Medulla oblongata (tissue), 1 donor: ENCODE data around the gene FGFBP1.
"Not testable (repeated sequence)": the region's sequence is repeated elsewhere in the genome, so short reads cannot be mapped to it uniquely, and the experiment has no call there.

Source experiments
- DNase-seq: peaks from one replicate; pipeline ENCODE4 v3.0.0-alpha.2; 2015; ENCODE audit errors: extremely low spot score

FGFBP1 gene

DNA sequence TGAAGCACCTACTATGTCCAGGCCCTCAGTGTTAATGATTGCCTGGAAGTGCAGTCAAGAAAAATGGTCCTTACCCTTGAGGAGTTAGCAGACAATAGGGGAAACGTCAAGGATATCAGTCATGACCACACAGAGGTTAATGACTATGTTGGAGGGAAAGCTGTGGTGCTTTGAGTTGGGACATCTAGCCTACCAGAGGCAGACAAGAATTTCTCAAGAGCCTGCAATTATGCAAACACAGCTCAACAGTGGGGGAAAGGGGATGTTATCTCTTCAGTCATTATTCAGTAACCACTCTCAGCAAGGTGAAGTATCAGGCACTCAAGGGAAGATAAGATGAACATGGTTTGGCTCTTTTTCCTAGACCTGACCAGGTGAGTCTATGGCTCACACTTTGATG, 7.0 kb upstream of the FGFBP1 start:
- no peak for DNase-seq

GRCh38 chr4:15944895-15945294, 6.4 kb upstream of the FGFBP1 start:
- DNase-seq: no peak

DNA sequence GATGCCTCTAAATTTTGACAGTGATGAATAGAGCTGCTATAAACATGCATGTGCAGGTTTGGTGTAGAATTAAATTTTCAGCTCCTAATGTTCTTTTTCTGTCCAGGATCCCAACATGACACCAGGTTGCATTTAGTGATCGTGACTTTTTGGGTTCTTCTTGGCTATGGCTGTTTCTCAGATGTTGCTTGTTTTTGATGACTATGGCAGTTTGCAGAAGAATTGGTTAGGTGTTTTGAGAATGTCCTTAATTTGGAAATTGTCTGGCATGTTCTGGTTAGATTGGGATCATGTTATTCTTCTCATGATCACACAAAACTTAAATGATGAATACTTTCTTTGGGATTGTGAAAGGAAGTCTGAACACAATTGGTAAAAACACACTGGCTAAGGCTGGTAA, 3.7 kb upstream of the FGFBP1 start:
- no peak for DNase-seq

DNA sequence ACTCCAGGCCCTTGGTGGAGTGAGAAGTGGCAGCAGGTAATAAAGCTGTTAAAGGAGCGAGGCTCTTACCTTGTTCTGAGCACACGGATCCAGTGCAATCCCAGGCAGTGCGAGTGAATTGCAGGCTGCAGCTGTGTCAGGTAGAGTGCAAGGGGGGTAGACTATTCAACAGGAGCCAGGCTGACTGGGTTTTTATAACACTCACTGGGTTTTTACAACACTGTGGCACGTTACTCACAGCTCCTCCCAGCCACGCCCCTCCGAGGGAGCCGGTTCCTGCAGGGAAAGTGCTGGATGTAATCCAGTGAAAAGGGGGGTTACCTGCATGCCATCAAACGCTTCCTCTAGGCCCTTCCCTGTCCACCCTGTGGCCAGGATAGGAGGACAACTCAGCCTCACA, 358 bp downstream of the FGFBP1 start:
- no peak for DNase-seq

DNA sequence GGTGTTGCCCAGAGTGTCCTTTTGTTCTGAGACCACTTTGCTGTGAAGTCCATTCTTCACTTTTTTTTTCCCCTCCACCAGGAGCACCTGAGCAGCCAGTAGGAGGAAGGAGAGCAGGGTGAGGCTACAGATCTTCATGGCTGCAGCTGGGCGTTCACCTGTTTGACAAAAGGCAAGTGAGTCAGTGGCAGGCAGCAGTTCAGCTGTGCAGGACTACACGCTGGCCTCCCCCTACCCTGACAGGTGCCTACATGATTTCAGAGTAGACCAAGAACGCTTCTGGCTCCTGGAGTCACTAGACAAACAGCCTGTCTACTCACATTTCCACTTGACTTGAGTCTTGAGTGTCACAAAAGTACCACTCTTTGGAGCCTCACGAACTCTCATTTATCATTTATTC, 2.0 kb downstream of the FGFBP1 start:
- no peak for DNase-seq

- DNase-seq: no peak
Measured at GRCh38 chr4:15935504-15936402, 2.8 kb downstream of the FGFBP1 start.

DNA sequence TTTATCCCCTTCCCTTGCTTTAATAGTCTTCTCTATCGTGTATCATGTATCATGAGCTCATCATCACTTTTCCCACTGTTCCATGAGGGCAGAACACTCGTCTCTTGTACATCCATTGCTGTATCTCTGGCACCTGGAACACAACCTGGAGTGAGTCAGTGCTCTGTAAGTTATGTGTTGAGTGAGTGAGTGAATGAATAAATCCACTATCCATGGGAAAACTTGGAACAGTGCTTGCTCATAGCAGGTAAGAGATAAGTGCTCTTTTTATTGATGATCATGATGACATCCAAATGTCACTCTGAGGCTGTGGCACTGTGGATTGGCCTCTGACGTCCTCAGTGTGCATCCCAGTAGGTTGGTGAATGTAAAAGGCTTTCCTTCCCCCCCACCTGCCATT, 4.3 kb downstream of the FGFBP1 start:
- DNase-seq: no peak

GRCh38 chr4:15931451-15932210, 6.9 kb downstream of the FGFBP1 start:
- DNase-seq: no peak

DNA sequence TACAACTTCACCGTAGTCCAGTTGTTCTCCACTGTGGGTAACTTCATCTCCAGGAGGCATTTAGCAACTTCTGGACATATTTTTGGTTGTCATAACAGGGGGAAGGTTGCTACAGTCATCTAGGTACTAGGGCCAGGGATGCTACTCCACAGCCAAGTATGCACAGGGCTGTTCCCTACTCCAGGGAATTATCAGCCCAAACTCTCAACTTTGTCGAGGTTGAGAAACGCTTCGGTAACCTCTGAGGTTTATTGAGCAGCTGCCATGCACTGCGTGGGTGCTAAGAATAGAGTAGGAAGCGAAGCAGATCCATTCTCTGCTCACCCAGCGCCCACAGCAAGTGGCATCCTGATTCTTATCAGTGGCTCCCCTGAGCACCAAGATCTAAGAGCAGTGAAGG, 8.2 kb downstream of the FGFBP1 start:
- no peak for DNase-seq

- DNase-seq: no peak
Measured at GRCh38 chr4:15929540-15929939, 9.0 kb downstream of the FGFBP1 start.

DNA sequence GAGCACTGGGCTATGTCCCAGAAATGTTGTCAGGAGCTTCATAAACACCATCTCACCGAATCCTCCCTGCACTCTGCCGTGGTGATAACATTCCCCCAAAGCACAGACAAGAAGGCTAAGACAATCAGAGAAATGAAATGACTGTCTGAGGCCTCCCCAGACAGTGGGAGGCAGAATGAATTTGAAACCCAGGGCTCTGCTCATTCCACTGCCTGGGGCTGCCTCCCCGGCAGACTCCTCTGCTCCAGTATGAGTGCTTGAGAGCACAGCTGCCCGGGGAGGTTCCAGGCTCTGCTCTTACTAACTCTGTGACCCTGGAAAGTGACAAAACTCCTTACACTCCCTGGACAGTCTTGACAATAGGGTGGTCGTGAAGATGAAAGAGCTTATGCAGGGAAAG, 9.7 kb downstream of the FGFBP1 start:
- no peak for DNase-seq

GRCh38 chr4:15926486-15926885, 12.1 kb downstream of the FGFBP1 start:
- no peak for DNase-seq

GRCh38 chr4:15925830-15926229, 12.7 kb downstream of the FGFBP1 start:
- DNase-seq: peak; percentile 10

DNA sequence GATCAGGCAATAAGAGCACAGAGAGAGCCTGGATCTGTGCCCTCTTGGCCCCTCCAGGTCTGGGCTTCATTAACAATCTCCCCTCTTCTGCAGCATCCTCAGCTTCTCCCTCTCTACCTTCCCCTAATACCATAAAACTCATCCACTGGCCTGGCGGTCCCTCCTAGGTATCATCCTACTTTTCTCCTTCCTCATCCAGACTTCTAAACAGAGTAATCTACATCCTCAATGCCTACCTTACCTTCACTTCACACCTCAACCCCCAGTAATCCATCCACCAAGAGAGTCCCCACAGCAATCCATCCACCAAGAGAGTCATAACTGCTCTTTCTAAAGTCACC, 17.0 kb downstream of the FGFBP1 start:
- no peak for DNase-seq

DNA sequence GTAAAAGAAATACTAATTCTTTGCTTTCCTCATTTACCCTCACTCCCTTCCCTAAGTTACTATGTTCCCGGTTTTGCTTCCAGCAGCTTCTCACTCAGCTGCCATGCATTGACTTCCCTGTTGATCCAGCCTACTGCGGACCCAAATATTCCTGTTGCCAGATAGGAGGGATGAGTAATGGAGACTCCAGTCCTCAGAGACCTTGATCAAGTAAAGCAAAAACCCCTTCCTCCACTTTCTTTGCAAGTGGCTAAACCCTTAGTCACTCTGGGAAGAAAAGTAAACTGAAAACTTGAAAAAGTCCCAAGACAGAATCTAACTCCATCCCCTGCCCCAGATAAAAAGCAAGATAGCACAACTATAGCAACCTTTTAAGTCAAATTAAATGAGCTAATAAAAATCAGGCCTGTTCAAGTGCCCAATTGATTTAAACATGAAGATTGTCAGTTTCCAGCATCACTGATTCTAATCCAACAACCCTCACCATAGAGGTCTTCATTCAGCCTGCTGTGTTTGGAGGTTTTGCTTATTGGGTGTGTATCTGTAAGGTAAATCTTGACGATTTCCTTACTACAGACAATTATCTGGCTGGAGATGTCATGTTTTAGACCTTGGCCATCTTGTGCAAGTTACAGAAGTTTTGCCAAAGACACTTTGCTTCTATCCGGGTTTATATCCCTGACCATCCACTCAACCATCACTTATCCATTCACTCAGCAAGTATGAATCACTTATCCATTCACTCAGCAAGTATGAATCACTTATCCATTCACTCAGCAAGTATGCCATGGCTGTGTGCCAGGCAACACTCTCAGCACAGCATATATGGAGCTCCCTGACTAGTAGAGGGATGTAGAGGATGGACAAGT, 17.6 kb downstream of the FGFBP1 start:
- no peak for DNase-seq

DNA sequence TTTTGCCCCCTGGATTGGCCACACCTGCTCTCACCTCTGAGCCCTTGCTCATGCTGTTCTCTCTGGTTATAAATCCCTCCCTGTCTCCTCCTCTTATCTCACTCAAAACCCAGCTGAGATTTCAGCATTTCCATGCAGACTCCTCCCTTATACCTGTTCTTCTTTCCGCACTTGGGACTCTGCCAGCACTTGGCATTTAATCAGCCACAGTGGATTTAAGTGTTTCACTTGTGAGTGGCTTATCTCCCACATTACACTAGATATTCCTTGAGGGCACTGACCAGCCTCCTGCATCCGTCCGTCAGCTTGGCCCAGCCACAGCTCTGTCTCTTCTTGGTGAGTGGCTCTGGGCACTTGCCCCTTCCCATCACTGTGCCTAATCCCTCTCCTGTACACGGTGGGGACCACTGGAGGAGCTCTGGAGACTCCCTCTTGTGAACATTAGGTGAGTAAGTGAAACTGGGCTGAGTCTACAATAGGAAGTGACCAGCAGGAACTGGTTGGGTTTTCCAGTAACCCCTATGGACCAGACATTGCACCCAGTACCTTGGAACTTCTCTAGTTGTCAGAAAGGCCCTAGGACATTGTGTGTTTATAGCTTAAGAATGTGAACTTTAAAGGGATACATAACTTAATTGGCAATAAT, 19.9 kb downstream of the FGFBP1 start:
- no peak for DNase-seq

DNA sequence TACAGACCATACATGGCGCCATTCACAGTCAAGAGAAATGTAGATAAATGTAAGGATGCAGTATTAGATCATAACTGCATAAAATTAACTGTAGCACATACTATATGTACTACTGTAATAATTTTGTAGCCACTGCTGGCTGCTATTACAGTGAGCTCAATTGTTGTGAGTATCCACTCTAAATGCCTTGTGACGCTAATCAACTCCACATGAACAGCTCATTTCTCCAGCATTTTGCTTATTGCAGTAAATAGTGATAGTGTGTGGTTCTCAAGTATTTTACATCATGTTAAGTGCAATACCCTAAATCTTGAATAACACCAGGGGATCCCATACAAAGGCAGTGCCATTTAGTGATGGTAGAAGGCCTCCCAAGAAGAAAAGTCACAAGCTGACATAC, 21.2 kb downstream of the FGFBP1 start:
- DNase-seq: no peak

- not testable (repeated sequence) for DNase-seq
Measured at GRCh38 chr4:15916358-15916757, 22.2 kb downstream of the FGFBP1 start.

GRCh38 chr4:15914736-15915135, 23.8 kb downstream of the FGFBP1 start:
- no peak for DNase-seq

DNA sequence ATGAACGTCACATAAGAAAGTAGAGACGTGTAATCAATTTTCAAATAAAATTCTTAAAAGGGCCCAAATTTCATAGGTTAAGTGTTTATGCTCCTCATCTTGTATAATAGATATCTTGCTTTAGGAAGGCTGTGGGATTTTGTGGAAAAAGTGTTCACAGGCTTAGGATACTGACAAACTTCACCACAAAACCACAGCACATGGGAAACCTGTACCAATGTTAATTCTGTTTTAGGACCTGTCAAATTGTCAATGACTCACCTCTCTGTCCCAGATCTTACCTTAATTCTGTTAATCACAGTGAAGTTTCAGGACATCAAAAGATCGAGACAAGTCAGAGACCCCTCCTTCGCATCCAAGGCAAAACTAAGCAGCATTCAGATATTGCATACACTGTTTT, 24.2 kb downstream of the FGFBP1 start:
- no peak for DNase-seq

DNA sequence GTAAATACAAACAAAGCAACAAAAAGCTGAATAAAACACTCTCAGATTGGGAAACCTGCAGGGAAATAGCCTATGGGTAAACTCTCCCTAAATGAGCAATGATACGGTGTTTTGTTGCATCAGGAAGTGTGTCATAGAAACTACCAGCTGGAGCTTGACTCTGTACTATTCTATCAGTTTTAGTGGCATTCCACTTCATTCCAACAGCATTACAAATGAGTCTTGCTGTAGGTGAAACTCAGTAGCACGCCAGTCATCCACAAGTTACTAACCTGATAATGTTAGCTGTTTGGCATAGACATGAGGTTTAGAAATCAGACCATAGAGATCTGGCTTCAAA, 24.9 kb downstream of the FGFBP1 start:
- no peak for DNase-seq
